GM19438 (cell line): Measurements from ENCODE around the gene RAB3IL1.

Source experiments
- ATAC-seq: cut with Tn5 transposase; IDR thresholded peaks from one replicate; pipeline ENCODE4 v1.9.1; 2021; ENCODE audit warnings: low read depth; ENCODE audit not compliant: unreplicated experiment

RAB3IL1 gene

GRCh38 chr11:61851113-61851899 is 66.1 kb downstream of the RAB3IL1 start:
- ATAC-seq: no peak

GRCh38 chr11:61850687-61851086 is 66.7 kb downstream of the RAB3IL1 start:
- ATAC-seq: no peak

- no peak for ATAC-seq
These were observed 68.7 kb downstream of the RAB3IL1 start for GRCh38 chr11:61848631-61849030.

- no peak for ATAC-seq
These were observed 69.3 kb downstream of the RAB3IL1 start for GRCh38 chr11:61847914-61848581.
